Spleen (tissue), 11 donors: ENCODE measurements around the gene PLEKHA5. TPM values are rescaled to one million over a fixed set of nuclear protein-coding genes. Genes with fewer than 3 reads are reported as not detected.

Experiments
- DNase-seq: peaks from one replicate; pipeline ENCODE4 v3.0.0-alpha.2; 2020
- H3K27ac ChIP-seq, 8 donors: fragments of 200-600 bp; sonication (generic) in 7 of 8; 1 replicate in 4 of 8; 2 replicates in 4 of 8; pipeline versions ENCODE4 v1.5.0 to v1.8.0; 2016 to 2021; ENCODE audit warnings: inconsistent platforms in 4 of 8, mild to moderate bottlenecking in 4 of 8, moderate library complexity in 1 of 8
- H3K27me3 ChIP-seq, 7 donors: fragments of 200-600 bp; sonication (generic) in 6 of 7; replicated peaks in 1 of 7; 1 replicate in 4 of 7; 2 replicates in 3 of 7; pipeline versions ENCODE4 v1.5.0 to v1.8.0; 2016 to 2021; ENCODE audit warnings: inconsistent platforms in 3 of 7, mild to moderate bottlenecking in 1 of 7
- H3K36me3 ChIP-seq, 6 donors: fragments of 200-600 bp; sonication (generic) in 5 of 6; 1 replicate in 4 of 6; 2 replicates in 2 of 6; pipeline versions ENCODE4 v1.5.0 to v1.8.0; 2016 to 2021; ENCODE audit warnings: inconsistent platforms in 2 of 6
- H3K4me1 ChIP-seq, 6 donors: fragments of 200-600 bp; sonication (generic) in 5 of 6; 1 replicate in 3 of 6; 2 replicates in 3 of 6; pipeline versions ENCODE4 v1.5.0 to v1.8.0; 2016 to 2021; ENCODE audit warnings: inconsistent platforms in 3 of 6
- H3K4me3 ChIP-seq, 8 donors: fragments of 200-600 bp; sonication (generic) in 7 of 8; 1 replicate in 4 of 8; 2 replicates in 4 of 8; pipeline versions ENCODE4 v1.5.0 to v1.8.0; 2016 to 2021; ENCODE audit warnings: inconsistent platforms in 4 of 8, mild to moderate bottlenecking in 4 of 8, moderate library complexity in 2 of 8
- H3K9me3 ChIP-seq, 8 donors: fragments of 200-600 bp; sonication (generic) in 7 of 8; 1 replicate in 4 of 8; 2 replicates in 4 of 8; pipeline versions ENCODE4 v1.5.0 to v1.8.0; 2016 to 2021; ENCODE audit warnings: inconsistent platforms in 4 of 8
- CTCF ChIP-seq, 11 experiments: fragments of 200-600 bp in 7 of 11; fragments of 450-650 bp in 4 of 11; sonication (generic) in 4 of 11; IDR thresholded peaks in 8 of 11; conservative IDR thresholded peaks in 3 of 11; 1 replicate in 7 of 11; 2 replicates in 4 of 11; pipeline versions ENCODE4 v1.4.0 to v1.8.0; 2016 to 2021; ENCODE audit warnings: antibody characterized with exemption in 11 of 11, inconsistent platforms in 4 of 11, mild to moderate bottlenecking in 1 of 11
- POLR2A ChIP-seq, 3 donors: fragments of 450-650 bp; IDR thresholded peaks; one replicate each; pipeline ENCODE4 v1.5.1; 2017; ENCODE audit warnings: antibody characterized with exemption in 3 of 3, mild to moderate bottlenecking in 1 of 3
- POLR2AphosphoS5 ChIP-seq, 3 donors: sonication (generic); formaldehyde crosslinking; IDR thresholded peaks; one replicate each; pipeline ENCODE4 v1.5.1; 2017; ENCODE audit warnings: antibody characterized with exemption in 3 of 3
- WGBS, 5 donors: extraction: QIAGEN DNeasy Blood & Tissue Kit in 3 of 5; methylation state at CpG; one replicate each; pipeline versions ENCODE4 v1.1.5 to v1.1.7; 2013 to 2018; 5-methylcytosine and 5-hydroxymethylcytosine counted together
- intact Hi-C: fragments of 100-400 bp; cut with DNase I; formaldehyde crosslinking; loops from one replicate; pipeline ENCODE4 v1.15.0; 2023; ENCODE audit warnings: low total_unique reads
- polyA plus RNA-seq, 3 donors: library from polyadenylated mRNA; stranded (reverse); fragments of 200-250 nt; gene quantifications; one replicate each; pipeline ENCODE4 v1.2.1, GENCODE V29; 2013
- total RNA-seq, 7 donors: library from RNA; depleted of rRNA in 3 of 7; stranded (reverse); fragments of >200 nt in 3 of 7; fragmentation: NEBNext Ultra II Directional in 4 of 7; extraction: Animal tissue kit (Norgen Biotek cat#: 25700) in 4 of 7; gene quantifications; one replicate each; pipeline versions ENCODE4 v1.1.0 to v1.2.1, GENCODE V29; 2016 to 2021
- donor health status: healthy with polysubstance abuse.
- donor health status: DM: no; HTN: no; CAD: no; lungs with moderate emphysema.
- donor health status: DM: no; HTN: no; CAD: no.
- donor health status: Bipolar disorder and iron deficiency.
- donor health status: healthy.
- donor health status: DM: no; HTN: no; CAD: no.
- donor health status: DM: yes; HTN: yes; CAD: no.

The PLEKHA5 gene
- total and polyA plus RNA-seq, 10 donors, result 1.3 to 13.6 (median 6.5) TPM

- 87 to 91% (median 88%) methylated on average over 6 of the region's 6 CpGs for WGBS, 5 donors
These were observed 74.3 kb downstream of the PLEKHA5 start for GRCh38 chr12:19203539-19204506.

DNA sequence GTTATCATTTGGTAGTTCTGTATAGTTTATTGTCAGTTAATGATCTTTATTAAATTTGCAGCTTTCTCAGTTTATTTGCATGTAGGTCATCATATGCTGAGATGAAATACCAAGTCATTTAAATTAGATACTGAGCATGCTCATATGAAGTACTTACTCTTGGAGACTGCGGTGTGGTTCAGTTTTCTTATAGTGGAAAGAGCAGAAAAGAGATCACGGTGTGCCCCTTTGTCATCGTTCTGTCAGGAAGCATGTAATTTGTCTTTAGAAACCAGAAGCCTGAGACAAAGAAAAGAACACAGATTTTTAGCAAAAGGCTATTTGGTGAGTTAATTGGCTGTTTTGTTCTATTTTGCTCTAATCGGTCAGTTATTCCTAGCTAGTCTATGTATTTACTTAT is 75.6 kb downstream of the PLEKHA5 start:
- Histone ChIP-seq H3K27ac (no peak overlapping the region), H3K27me3 (no peaks in the 10 kb centered on the region), H3K4me3 (no peak overlapping the region), H3K36me3 (no peaks in the 10 kb centered on the region), H3K4me1 (no peaks in the 10 kb centered on the region), H3K9me3 (peaks cover 0 to 13% (median 2%) of the 10 kb centered on the region in 8 donors)
- no peak for TF ChIP-seq POLR2AphosphoS5 (IDR thresholded peaks at IDR 0.05)
- TF ChIP-seq POLR2A (IDR thresholded peaks at IDR 0.05), result no peak
- TF ChIP-seq CTCF (IDR thresholded peaks at IDR 0.05 in 8 of 11, conservative IDR thresholded peaks at IDR 0.05 in 3 of 11), result no peak
- 58 to 80% (median 74%) methylated on average over 4 of the region's 4 CpGs for WGBS, 5 donors
- no peak for DNase-seq
- intact Hi-C loops, result no loop called here

More at GRCh38 chr12:19203539-19204506, 74.3 kb downstream of the PLEKHA5 start:
- intact Hi-C loops, result no loop called here
- Histone ChIP-seq H3K4me1 (no peaks in the 10 kb centered on the region), H3K36me3 (no peaks in the 10 kb centered on the region), H3K27me3 (no peaks in the 10 kb centered on the region), H3K27ac (no peak overlapping the region), H3K9me3 (peaks cover 0 to 2% (median 0%) of the 10 kb centered on the region in 8 donors), H3K4me3 (no peak overlapping the region)
- DNase-seq, result no peak
- TF ChIP-seq POLR2A (IDR thresholded peaks at IDR 0.05) (no peak), CTCF (IDR thresholded peaks at IDR 0.05 in 8 of 11, conservative IDR thresholded peaks at IDR 0.05 in 3 of 11) (no peak), POLR2AphosphoS5 (IDR thresholded peaks at IDR 0.05) (no peak)

GRCh38 chr12:19206493-19207077 is 77.1 kb downstream of the PLEKHA5 start:
- TF ChIP-seq CTCF (IDR thresholded peaks at IDR 0.05 in 8 of 11, conservative IDR thresholded peaks at IDR 0.05 in 3 of 11) (no peak), POLR2AphosphoS5 (IDR thresholded peaks at IDR 0.05) (no peak), POLR2A (IDR thresholded peaks at IDR 0.05) (no peak)
- intact Hi-C loops, result no loop called here
- Histone ChIP-seq H3K4me1 (no peaks in the 10 kb centered on the region), H3K9me3 (peaks cover 0 to 13% (median 2%) of the 10 kb centered on the region in 8 donors), H3K27ac (no peak overlapping the region), H3K4me3 (no peak overlapping the region), H3K36me3 (no peaks in the 10 kb centered on the region), H3K27me3 (no peaks in the 10 kb centered on the region)
- 89 to 96% (median 91%) methylated on average over 4 of the region's 4 CpGs for WGBS, 5 donors
- no peak for DNase-seq

- no peak overlapping the region for H3K4me3 ChIP-seq
- H3K36me3 ChIP-seq, result no peaks in the 10 kb centered on the region
- no peaks in the 10 kb centered on the region for H3K27me3 ChIP-seq
- no peaks in the 10 kb centered on the region for H3K4me1 ChIP-seq
- no peak for DNase-seq
- peaks cover 0 to 13% (median 2%) of the 10 kb centered on the region in 8 donors for H3K9me3 ChIP-seq
- no peak overlapping the region for H3K27ac ChIP-seq
- TF ChIP-seq POLR2A (IDR thresholded peaks at IDR 0.05) (no peak), CTCF (IDR thresholded peaks at IDR 0.05 in 8 of 11, conservative IDR thresholded peaks at IDR 0.05 in 3 of 11) (no peak), POLR2AphosphoS5 (IDR thresholded peaks at IDR 0.05) (no peak)
- WGBS, 5 donors, result 43 to 64% (median 43%) methylated on average over 2 of the region's 2 CpGs
- intact Hi-C loops, result no loop called here
These were observed 78.9 kb downstream of the PLEKHA5 start for GRCh38 chr12:19208456-19208855.
